GM12878 (cell line): ENCODE results near the gene FOSL1. TPM values are rescaled to one million over a fixed set of nuclear protein-coding genes. Genes with fewer than 3 reads are reported as not detected.

ENCODE experiments used
- ATAC-seq: fragments of 200-7000 bp; cut with Tn5 transposase; 3 replicates; pipeline ENCODE4 v1.9.1; 2020; ENCODE audit warnings: mild to moderate bottlenecking, moderate library complexity
- BruUV-seq: library from RNA; stranded (reverse); fragments of 400-500 nt; replicated peaks from 2 replicates; lab custom pipeline; 2021; lab: Mats Ljungman, UMichigan
- CTCF ChIA-PET: fragments of 300-600 bp; sonication (Branson Sonifier 250); formaldehyde crosslinking; extraction: SDS; loops from one replicate; lab custom pipeline; 2021; ENCODE audit warnings: inconsistent platforms; lab: Yijun Ruan, JAX
- POLR2A ChIA-PET: fragments of 350-600 bp; formaldehyde crosslinking; extraction: SDS; loops from one replicate; lab custom pipeline; 2021; ENCODE audit warnings: inconsistent platforms; lab: Charles Lee
- RAD21 ChIA-PET: fragments of 300-600 bp; sonication (Branson Sonifier 250); formaldehyde crosslinking; loops from one replicate; lab custom pipeline; 2023; ENCODE audit warnings: antibody characterized with exemption; ENCODE audit not compliant: unreplicated experiment; lab: Charles Lee
- SMC1A ChIA-PET: fragments of 300-600 bp; sonication (Branson Sonifier 250); formaldehyde crosslinking; loops from one replicate; lab custom pipeline; 2023; ENCODE audit not compliant: unreplicated experiment, uncharacterized antibody; lab: Charles Lee
- DNase-seq: peaks from one replicate; pipeline ENCODE4 v3.0.0-alpha.2; 2011; ENCODE audit warnings: low read depth, low spot score
- FAIRE-seq: peaks from 3 replicates; lab custom pipeline; 2011; peaks lifted over from hg19 to GRCh38; lab: Jason Lieb, UNC
- H2AFZ ChIP-seq: 2 replicates; pipeline ENCODE4 v1.6.0; 2011; ENCODE audit warnings: low read depth, low read length, control low read depth; ENCODE audit not compliant: control insufficient read depth
- H3K27ac ChIP-seq: 2 replicates; pipeline ENCODE4 v1.5.1; 2011; ENCODE audit warnings: control low read depth; ENCODE audit not compliant: control insufficient read depth, insufficient read depth
- H3K27me3 ChIP-seq, 2 experiments: replicated peaks in 1 of 2; 2 replicates each; pipeline versions ENCODE4 v1.6.0 to v1.6.1; 2011; ENCODE audit warnings: low read length in 1 of 2; ENCODE audit not compliant: control insufficient read depth in 2 of 2, insufficient read depth in 2 of 2
- H3K36me3 ChIP-seq, 2 experiments: 2 replicates each; pipeline ENCODE4 v1.5.1; 2011; ENCODE audit warnings: low read length in 1 of 2; ENCODE audit not compliant: control insufficient read depth in 2 of 2, insufficient read depth in 2 of 2
- H3K4me1 ChIP-seq: 2 replicates; pipeline ENCODE4 v1.6.1; 2011; ENCODE audit warnings: mild to moderate bottlenecking, low read length, moderate library complexity, mixed read lengths; ENCODE audit not compliant: control insufficient read depth, insufficient read depth
- H3K4me2 ChIP-seq: 2 replicates; pipeline ENCODE4 v1.6.0; 2011; ENCODE audit warnings: control low read depth; ENCODE audit not compliant: control insufficient read depth, insufficient read depth
- H3K4me3 ChIP-seq: fragments of 200-600 bp; sonication (generic); 2 replicates; pipeline ENCODE4 v1.5.1; 2016
- H3K79me2 ChIP-seq: 2 replicates; pipeline ENCODE4 v1.6.0; 2011; ENCODE audit warnings: low read length; ENCODE audit not compliant: control insufficient read depth, insufficient read depth
- H3K9ac ChIP-seq: 2 replicates; pipeline ENCODE4 v1.8.0; 2011; ENCODE audit warnings: low read length, control low read depth, mixed read lengths; ENCODE audit not compliant: control insufficient read depth, insufficient read depth
- H3K9me3 ChIP-seq: replicated peaks from 3 replicates; pipeline ENCODE4 v1.5.1; 2011; ENCODE audit warnings: mild to moderate bottlenecking, low read length; ENCODE audit not compliant: control insufficient read depth, insufficient read depth
- H4K20me1 ChIP-seq: 2 replicates; pipeline ENCODE4 v1.6.0; 2011; ENCODE audit not compliant: control insufficient read depth, insufficient read depth
- CHD2 ChIP-seq: IDR thresholded peaks from 2 replicates; pipeline ENCODE4 v1.6.1; 2011; ENCODE audit warnings: low read depth, low read length, improper control_type of control experiment, borderline replicate concordance
- EED ChIP-seq: sonication (generic); IDR thresholded peaks from 2 replicates; pipeline ENCODE4 v1.6.1; 2016; ENCODE audit warnings: antibody characterized with exemption, low read depth
- IKZF1 ChIP-seq: fragments of 450-650 bp; conservative IDR thresholded peaks from 2 replicates; pipeline ENCODE4 v1.6.1; 2017; ENCODE audit warnings: antibody characterized with exemption, mild to moderate bottlenecking
- IKZF2 ChIP-seq, 2 experiments: fragments of 450-650 bp; IDR thresholded peaks; 2 replicates each; pipeline ENCODE4 v1.6.1; 2017; ENCODE audit warnings: mild to moderate bottlenecking in 2 of 2, moderate library complexity in 2 of 2
- MXI1 ChIP-seq: fragments of 150-350 bp; IDR thresholded peaks from 2 replicates; pipeline ENCODE4 v1.6.1; 2011; ENCODE audit warnings: low read depth, mild to moderate bottlenecking, inconsistent platforms, low read length, improper control_type of control experiment
- TCF12 ChIP-seq: IDR thresholded peaks from 2 replicates; pipeline ENCODE4 v1.6.1; 2011; ENCODE audit warnings: low read depth, mild to moderate bottlenecking, low read length
- ZNF274 ChIP-seq: IDR thresholded peaks from one replicate; pipeline ENCODE4 v1.8.0; 2011; ENCODE audit not compliant: insufficient read length, insufficient read depth
- ZSCAN29 ChIP-seq: fragments of 450-650 bp; IDR thresholded peaks from 2 replicates; pipeline ENCODE4 v1.6.1; 2017; ENCODE audit warnings: mild to moderate bottlenecking, moderate library complexity
- WGBS: methylation state at CpG from one replicate; pipeline ENCODE4 v1.1.6; 2016; ENCODE audit warnings: low lambda C conversion rate; ENCODE audit not compliant: insufficient replicate concordance, insufficient coverage; ENCODE audit errors: missing lambda C conversion rate; 5-methylcytosine and 5-hydroxymethylcytosine counted together
- in situ Hi-C: fragments of 300-500 bp; cut with MboI; formaldehyde crosslinking; loops from 9 replicates; pipeline ENCODE4 v1.14.3; 2018; ENCODE audit warnings: mixed read lengths
- intact Hi-C: fragments of 100-400 bp; cut with micrococcal nuclease; formaldehyde crosslinking; loops from one replicate; pipeline ENCODE4 v1.14.2; 2022; ENCODE audit not compliant: unreplicated experiment
- polyA plus RNA-seq, 11 experiments: library from polyadenylated mRNA; depleted of rRNA in 4 of 11; unstranded in 6 of 11; stranded (reverse) in 5 of 11; fragments of >200 nt; fragmentation: Nextera tagmentation in 4 of 11; fragmentation: Illumina TruSeq in 1 of 11; extraction: Ambion mirVana in 4 of 11; extraction: Trizol in 1 of 11; gene quantifications; 1 replicate in 1 of 11; 2 replicates in 10 of 11; pipeline versions ENCODE4 v1.2.1 to v1.2.3, GENCODE V29; 2011 to 2016; ENCODE audit warnings: inconsistent platforms in 2 of 11, missing spikeins in 2 of 11, low read depth in 1 of 11
- total RNA-seq, 4 experiments: library from RNA; depleted of rRNA in 3 of 4; stranded (reverse); fragments of >200 nt in 3 of 4; fragmentation: Illumina TruSeq in 1 of 4; extraction: Trizol in 1 of 4; gene quantifications; 2 replicates each; pipeline versions ENCODE4 v1.2.1 to v1.2.3, GENCODE V29; 2013 to 2021
- TF ChIP-seq, protein P1 (sequence below): fragments of 450-650 bp; IDR thresholded peaks from 2 replicates; pipeline ENCODE4 v1.6.1; 2017; ENCODE audit warnings: low read depth, mild to moderate bottlenecking, moderate library complexity

The FOSL1 gene
- total and polyA plus RNA-seq, 10 of the 15 experiments (the other 5 are each of a cell fraction or from before 2014, with no cell fraction given): 0.82 to 5.4 (median 2.1) TPM

DNA sequence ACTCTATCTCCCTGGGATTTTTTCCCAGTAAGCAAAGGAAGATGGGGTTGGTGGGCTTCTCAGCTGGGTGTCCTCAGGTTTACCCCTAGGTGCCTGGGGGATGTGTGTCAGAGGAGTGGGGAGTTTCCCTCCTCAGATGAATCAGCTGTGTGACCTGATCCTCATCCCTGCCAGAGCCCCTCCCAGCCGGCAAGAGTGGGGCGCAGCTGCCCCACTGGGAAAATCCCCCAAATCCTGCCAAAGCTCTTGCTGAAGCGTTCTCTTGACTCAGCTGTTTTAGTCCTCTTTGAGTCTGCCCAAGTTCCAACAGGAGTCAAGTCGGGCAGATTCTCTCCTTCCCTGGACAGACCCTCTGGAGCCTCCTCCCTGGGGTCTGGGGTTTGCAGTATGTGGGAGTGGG, 12.7 kb upstream of the FOSL1 start:
- intact Hi-C loops: no loop called here
- FAIRE-seq: no peak
- Histone ChIP-seq H3K4me3 (no peak overlapping the region), H3K4me1 (peaks cover 41% of the 10 kb centered on the region), H3K79me2 (peaks cover 11% of the 10 kb centered on the region), H3K4me2 (no peak overlapping the region; the same call in 1 of the 2 replicates), H3K9ac (no peak overlapping the region; the same call in 1 of the 2 replicates), H3K36me3 (no peaks in the 10 kb centered on the region; a peak in 1 of 4 replicates), H4K20me1 (no peaks in the 10 kb centered on the region), H3K9me3 (no peaks in the 10 kb centered on the region), H3K27ac (peak overlapping the region; percentile 29; the same call in 1 of the 2 replicates), H3K27me3 (no peaks in the 10 kb centered on the region), H2AFZ (no peak overlapping the region)
- no peak for TF ChIP-seq ZSCAN29
- TF ChIP-seq, protein P1, sequence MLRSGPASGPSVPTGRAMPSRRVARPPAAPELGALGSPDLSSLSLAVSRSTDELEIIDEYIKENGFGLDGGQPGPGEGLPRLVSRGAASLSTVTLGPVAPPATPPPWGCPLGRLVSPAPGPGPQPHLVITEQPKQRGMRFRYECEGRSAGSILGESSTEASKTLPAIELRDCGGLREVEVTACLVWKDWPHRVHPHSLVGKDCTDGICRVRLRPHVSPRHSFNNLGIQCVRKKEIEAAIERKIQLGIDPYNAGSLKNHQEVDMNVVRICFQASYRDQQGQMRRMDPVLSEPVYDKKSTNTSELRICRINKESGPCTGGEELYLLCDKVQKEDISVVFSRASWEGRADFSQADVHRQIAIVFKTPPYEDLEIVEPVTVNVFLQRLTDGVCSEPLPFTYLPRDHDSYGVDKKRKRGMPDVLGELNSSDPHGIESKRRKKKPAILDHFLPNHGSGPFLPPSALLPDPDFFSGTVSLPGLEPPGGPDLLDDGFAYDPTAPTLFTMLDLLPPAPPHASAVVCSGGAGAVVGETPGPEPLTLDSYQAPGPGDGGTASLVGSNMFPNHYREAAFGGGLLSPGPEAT: 0 out of 2 replicates have a peak, but pooled peaks have one; percentile 16
- peak in 1 of 2 experiments; percentile 27; a peak in 2 of 4 replicates for TF ChIP-seq IKZF2 (IDR thresholded peaks at IDR 0.05)
- TF ChIP-seq TCF12: peak; percentile 43; the same call in 1 of the 2 replicates
- no peak for TF ChIP-seq CHD2
- TF ChIP-seq EED: peak; percentile 31; the same call in 1 of the 2 replicates
- TF ChIP-seq ZNF274: no peak
- no peak for TF ChIP-seq MXI1
- peak; percentile 53 for TF ChIP-seq IKZF1
- ChIA-PET SMC1A (interaction anchor here (0.7 to 3.2 kb wide), 7 partner anchors 9 to 109 kb away, joined by 3 to 24 read pairs (median 3); partner anchors contain the start of genes CCDC85B and FIBP), CTCF (interaction anchor here (0.9 to 6.5 kb wide), 7 partner anchors 15 to 53 kb away, joined by 3 to 89 read pairs (median 5); partner anchors contain the start of genes CCDC85B and FIBP), POLR2A (interaction anchor here (0.5 to 2.1 kb wide), 8 partner anchors 11 to 1566 kb away, joined by 3 to 34 read pairs (median 3); partner anchors contain the start of genes CCDC85B, FIBP and FOSL1), RAD21 (interaction anchor here (0.8 to 2.1 kb wide), 6 partner anchors 11 to 28 kb away, joined by 3 to 18 read pairs (median 8); partner anchors contain the start of genes CCDC85B and FIBP)
- in situ Hi-C loops: no loop called here
- WGBS: 28% methylated on average over 4 of the region's 4 CpGs
- BruUV-seq: no TSS peak
- ATAC-seq: peak; percentile 65
- DNase-seq: no peak
